PFSK-1 (cell line): ENCODE measurements around the gene LMNTD2.

Experiments used
- FOXP2 ChIP-seq: optimal IDR thresholded peaks from 2 replicates; pipeline ENCODE3; 2011; ENCODE audit warnings: borderline replicate concordance, control low read depth, inconsistent platforms; ENCODE audit not compliant: insufficient read depth; ENCODE audit errors: extremely low read length, extremely low read depth
- POLR2AphosphoS5 ChIP-seq: IDR thresholded peaks from 2 replicates; pipeline ENCODE4 v1.6.1; 2012; ENCODE audit warnings: low read depth, mild to moderate bottlenecking, control low read depth, low read length, moderate library complexity
- REST ChIP-seq, 2 experiments: IDR thresholded peaks; 2 replicates each; pipeline versions ENCODE4 v1.6.1 to v1.8.0; 2011 to 2012; ENCODE audit warnings: low read depth in 2 of 2, low read length in 2 of 2, control low read depth in 1 of 2, inconsistent platforms in 1 of 2, mild to moderate bottlenecking in 1 of 2, moderate library complexity in 1 of 2; ENCODE audit not compliant: insufficient read depth in 1 of 2
- SIN3A ChIP-seq: IDR thresholded peaks from 2 replicates; pipeline ENCODE4 v1.6.1; 2012; ENCODE audit warnings: mild to moderate bottlenecking, low read length, moderate library complexity, borderline replicate concordance; ENCODE audit not compliant: insufficient read depth
- TAF1 ChIP-seq: IDR thresholded peaks from 2 replicates; pipeline ENCODE4 v1.6.1; 2012; ENCODE audit warnings: low read length, control low read depth, borderline replicate concordance; ENCODE audit not compliant: insufficient read depth

The LMNTD2 gene

GRCh38 chr11:535210-535518 lies 25.4 kb downstream of the LMNTD2 start:
- TF ChIP-seq POLR2AphosphoS5 (no peak), FOXP2 (no peak), TAF1 (no peak), SIN3A (no peak), REST (IDR thresholded peaks at IDR 0.05; ENCODE audit: insufficient read depth in 1 of 2, low read depth in 2 of 2, low read length in 2 of 2) (no peak)

- no peak for TF ChIP-seq REST (IDR thresholded peaks at IDR 0.05; ENCODE audit: insufficient read depth in 1 of 2, low read depth in 2 of 2, low read length in 2 of 2)
- TF ChIP-seq FOXP2 = no peak
- no peak for TF ChIP-seq SIN3A
- TF ChIP-seq POLR2AphosphoS5 = no peak
- TF ChIP-seq TAF1 = no peak
These were observed 25.9 kb downstream of the LMNTD2 start for GRCh38 chr11:534396-535209.

- TF ChIP-seq TAF1 = no peak
- no peak for TF ChIP-seq FOXP2
- no peak for TF ChIP-seq SIN3A
- TF ChIP-seq REST (IDR thresholded peaks at IDR 0.05; ENCODE audit: insufficient read depth in 1 of 2, low read depth in 2 of 2, low read length in 2 of 2) = no peak
- TF ChIP-seq POLR2AphosphoS5 = no peak
These were observed 26.7 kb downstream of the LMNTD2 start for GRCh38 chr11:533586-534395.

GRCh38 chr11:532986-533585 lies 27.5 kb downstream of the LMNTD2 start:
- TF ChIP-seq SIN3A (no peak), REST (IDR thresholded peaks at IDR 0.05; ENCODE audit: insufficient read depth in 1 of 2, low read depth in 2 of 2, low read length in 2 of 2) (no peak), FOXP2 (no peak), POLR2AphosphoS5 (no peak), TAF1 (no peak)
